Mucosa of descending colon (tissue), 3 donors: Measurements from ENCODE around the gene LTA. TPM values are rescaled to one million over a fixed set of nuclear protein-coding genes. Genes with fewer than 3 reads are reported as not detected.
A peak's percentile ranks its signal among the peaks of the same experiment; 100 is the strongest.
"Not testable (repeated sequence)": the region's sequence is repeated elsewhere in the genome, so short reads cannot be mapped to it uniquely, and the experiment has no call there.

Experiments used
- ATAC-seq: fragments of 200-7000 bp; cut with Tn5 transposase; one replicate; pipeline ENCODE4 v1.9.1; 2020; ENCODE audit warnings: mild to moderate bottlenecking, moderate library complexity
- DNase-seq, 3 donors: peaks; one replicate each; pipeline ENCODE4 v3.0.0-alpha.2; 2020
- H3K36me3 ChIP-seq: fragments of 200-600 bp; one replicate; pipeline ENCODE4 v1.8.0; 2021; ENCODE audit warnings: low read depth, mild to moderate bottlenecking
- H3K4me1 ChIP-seq: fragments of 200-600 bp; one replicate; pipeline ENCODE4 v1.8.0; 2021; ENCODE audit warnings: low read depth, mild to moderate bottlenecking
- H3K4me3 ChIP-seq: fragments of 200-600 bp; one replicate; pipeline ENCODE4 v1.8.0; 2021; ENCODE audit warnings: mild to moderate bottlenecking
- H3K9me3 ChIP-seq: fragments of 200-600 bp; one replicate; pipeline ENCODE4 v1.8.0; 2021; ENCODE audit warnings: mild to moderate bottlenecking
- intact Hi-C, 2 donors: fragments of 100-400 bp; cut with DNase I in 1 of 2; cut with micrococcal nuclease in 1 of 2; formaldehyde crosslinking; loops; one replicate each; pipeline versions ENCODE4 v1.11.0 to v1.11.1; 2022; cut with DNase I, micrococcal nuclease
- total RNA-seq, 3 donors: library from RNA; stranded (reverse); fragmentation: NEBNext Ultra II Directional in 2 of 3; extraction: Animal tissue kit (Norgen Biotek cat#: 25700) in 2 of 3; gene quantifications; one replicate each; pipeline versions ENCODE4 v1.2.1 to v1.2.4, GENCODE V29; 2021 to 2023
- TF ChIP-seq, protein P1 (sequence below): fragments of 200-600 bp; IDR thresholded peaks from one replicate; pipeline ENCODE4 v1.8.0; 2022; ENCODE audit warnings: antibody characterized with exemption, mild to moderate bottlenecking
- donor health status: DM: no; HTN: no; CAD: no; lungs with moderate emphysema.
- donor health status: DM: no; HTN: no; CAD: no.
- donor health status: DM: no; HTN: yes; CAD: no.

The LTA gene
- total RNA-seq, 3 donors from 2014 or later, result 0.20 to 0.22 TPM; not detected in 1

DNA sequence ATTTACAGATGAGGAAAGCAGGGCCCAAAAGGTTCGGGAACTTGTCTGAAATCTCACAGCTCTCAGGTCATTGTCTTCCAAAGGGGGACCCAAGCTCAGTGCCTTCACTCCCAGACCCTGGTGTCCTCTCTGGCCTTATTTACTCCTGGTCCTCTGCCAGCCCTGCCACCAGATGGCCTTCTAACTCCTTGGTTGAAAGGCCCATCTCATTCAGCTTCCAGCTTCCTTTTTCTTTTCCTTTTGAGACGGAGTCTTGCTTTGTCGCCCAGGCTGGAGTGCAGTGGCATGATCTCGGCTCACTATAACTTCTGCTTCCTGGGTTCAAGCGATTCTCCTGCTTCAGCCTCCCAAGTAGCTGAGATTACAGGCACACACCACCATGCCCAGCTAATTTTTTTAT is 20.7 kb upstream of the LTA start:
- intact Hi-C loops, H3K4me3 ChIP-seq, H3K36me3 ChIP-seq, H3K9me3 ChIP-seq: not testable (repeated sequence)
- TF ChIP-seq, protein P1, sequence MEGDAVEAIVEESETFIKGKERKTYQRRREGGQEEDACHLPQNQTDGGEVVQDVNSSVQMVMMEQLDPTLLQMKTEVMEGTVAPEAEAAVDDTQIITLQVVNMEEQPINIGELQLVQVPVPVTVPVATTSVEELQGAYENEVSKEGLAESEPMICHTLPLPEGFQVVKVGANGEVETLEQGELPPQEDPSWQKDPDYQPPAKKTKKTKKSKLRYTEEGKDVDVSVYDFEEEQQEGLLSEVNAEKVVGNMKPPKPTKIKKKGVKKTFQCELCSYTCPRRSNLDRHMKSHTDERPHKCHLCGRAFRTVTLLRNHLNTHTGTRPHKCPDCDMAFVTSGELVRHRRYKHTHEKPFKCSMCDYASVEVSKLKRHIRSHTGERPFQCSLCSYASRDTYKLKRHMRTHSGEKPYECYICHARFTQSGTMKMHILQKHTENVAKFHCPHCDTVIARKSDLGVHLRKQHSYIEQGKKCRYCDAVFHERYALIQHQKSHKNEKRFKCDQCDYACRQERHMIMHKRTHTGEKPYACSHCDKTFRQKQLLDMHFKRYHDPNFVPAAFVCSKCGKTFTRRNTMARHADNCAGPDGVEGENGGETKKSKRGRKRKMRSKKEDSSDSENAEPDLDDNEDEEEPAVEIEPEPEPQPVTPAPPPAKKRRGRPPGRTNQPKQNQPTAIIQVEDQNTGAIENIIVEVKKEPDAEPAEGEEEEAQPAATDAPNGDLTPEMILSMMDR, result peak; percentile 17
- peak in 2 of 3 donors; percentile 64 to 65 for DNase-seq
- peaks cover 12% of the 10 kb centered on the region for H3K4me1 ChIP-seq
- ATAC-seq, result peak; percentile 17

DNA sequence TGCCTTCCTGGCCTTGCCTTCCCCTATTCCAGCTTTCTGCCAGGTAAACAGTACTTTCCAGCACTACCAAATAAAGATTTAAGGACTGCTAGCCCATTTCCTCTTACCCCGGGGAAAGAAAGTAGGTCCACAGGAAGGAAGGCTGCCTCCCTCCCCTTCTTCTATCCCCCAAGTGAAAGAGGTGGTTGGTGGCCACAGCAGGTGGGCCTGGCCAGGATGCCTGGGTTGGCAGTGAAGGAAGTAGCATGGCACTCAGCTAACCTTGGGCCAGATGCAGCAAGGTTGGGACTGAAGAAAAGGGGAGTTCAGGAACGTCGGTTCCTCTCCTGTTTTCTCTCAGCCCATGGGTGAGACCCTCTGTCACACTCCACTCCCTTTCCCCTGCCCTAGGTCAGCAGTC is 15.8 kb upstream of the LTA start:
- intact Hi-C loops, result no loop called here
- Histone ChIP-seq H3K4me1 (peaks cover 3% of the 10 kb centered on the region), H3K36me3 (peaks cover 4% of the 10 kb centered on the region), H3K9me3 (no peaks in the 10 kb centered on the region), H3K4me3 (no peak overlapping the region)
- DNase-seq (no peak), ATAC-seq (no peak)
- TF ChIP-seq, protein P1, result no peak

DNA sequence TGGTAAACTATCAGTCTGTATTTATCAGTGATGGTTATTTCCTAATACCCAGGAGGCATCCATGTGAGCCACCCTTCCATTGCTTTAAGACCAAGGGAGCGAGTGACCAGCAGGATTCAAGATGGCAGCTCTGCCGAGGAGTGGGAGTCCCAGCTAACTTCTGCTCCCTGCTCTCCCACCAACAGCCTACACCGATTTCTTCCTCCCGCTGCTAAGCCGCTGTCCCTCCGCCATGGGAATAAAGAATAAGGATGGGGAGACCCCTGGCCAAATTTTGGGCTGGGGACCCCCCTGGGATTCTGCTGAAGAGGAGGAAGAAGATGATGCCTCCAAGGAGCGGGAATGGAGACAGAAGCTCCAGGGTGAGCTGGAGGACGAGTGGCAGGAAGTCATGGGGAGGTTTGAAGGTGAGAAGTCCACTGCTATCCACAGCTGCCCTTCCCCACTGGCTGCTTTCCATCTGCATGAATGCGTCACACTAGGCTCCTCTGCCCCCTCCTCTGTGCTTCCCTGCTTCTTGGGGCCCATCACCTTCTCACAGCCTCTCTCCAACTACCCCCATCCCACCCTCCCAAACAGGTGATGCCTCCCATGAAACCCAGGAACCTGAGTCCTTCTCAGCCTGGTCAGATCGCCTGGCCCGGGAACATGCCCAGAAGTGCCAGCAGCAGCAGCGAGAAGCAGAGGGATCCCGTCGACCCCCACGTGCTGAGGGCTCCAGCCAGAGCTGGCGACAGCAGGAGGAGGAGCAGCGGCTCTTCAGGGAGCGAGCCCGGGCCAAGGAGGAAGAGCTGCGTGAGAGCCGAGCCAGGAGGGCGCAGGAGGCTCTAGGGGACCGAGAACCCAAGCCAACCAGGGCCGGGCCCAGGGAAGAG is 14.4 kb upstream of the LTA start:
- no peak for DNase-seq

DNA sequence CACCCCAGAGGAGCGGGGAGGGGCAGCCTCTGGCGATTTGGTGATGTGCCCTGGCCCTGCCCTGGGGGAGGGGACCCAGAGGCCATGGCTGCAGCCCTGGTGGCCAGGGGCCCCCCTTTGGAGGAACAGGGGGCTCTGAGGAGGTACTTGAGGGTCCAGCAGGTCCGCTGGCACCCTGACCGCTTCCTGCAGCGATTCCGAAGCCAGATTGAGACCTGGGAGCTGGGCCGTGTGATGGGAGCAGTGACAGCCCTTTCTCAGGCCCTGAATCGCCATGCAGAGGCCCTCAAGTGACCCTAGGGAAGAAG is 13.8 kb upstream of the LTA start:
- intact Hi-C loops, result no loop called here
- Histone ChIP-seq H3K9me3 (no peaks in the 10 kb centered on the region), H3K4me1 (peaks cover 3% of the 10 kb centered on the region), H3K4me3 (no peak overlapping the region), H3K36me3 (peaks cover 4% of the 10 kb centered on the region)
- ATAC-seq (no peak), DNase-seq (no peak)
- TF ChIP-seq, protein P1, result no peak

More for the DNA sequence above, 14.4 kb upstream of the LTA start:
- TF ChIP-seq, protein P1, result no peak
- intact Hi-C loops, result no loop called here
- ATAC-seq, result no peak
- Histone ChIP-seq H3K36me3 (peaks cover 4% of the 10 kb centered on the region), H3K9me3 (no peaks in the 10 kb centered on the region), H3K4me1 (peaks cover 3% of the 10 kb centered on the region), H3K4me3 (no peak overlapping the region)

DNA sequence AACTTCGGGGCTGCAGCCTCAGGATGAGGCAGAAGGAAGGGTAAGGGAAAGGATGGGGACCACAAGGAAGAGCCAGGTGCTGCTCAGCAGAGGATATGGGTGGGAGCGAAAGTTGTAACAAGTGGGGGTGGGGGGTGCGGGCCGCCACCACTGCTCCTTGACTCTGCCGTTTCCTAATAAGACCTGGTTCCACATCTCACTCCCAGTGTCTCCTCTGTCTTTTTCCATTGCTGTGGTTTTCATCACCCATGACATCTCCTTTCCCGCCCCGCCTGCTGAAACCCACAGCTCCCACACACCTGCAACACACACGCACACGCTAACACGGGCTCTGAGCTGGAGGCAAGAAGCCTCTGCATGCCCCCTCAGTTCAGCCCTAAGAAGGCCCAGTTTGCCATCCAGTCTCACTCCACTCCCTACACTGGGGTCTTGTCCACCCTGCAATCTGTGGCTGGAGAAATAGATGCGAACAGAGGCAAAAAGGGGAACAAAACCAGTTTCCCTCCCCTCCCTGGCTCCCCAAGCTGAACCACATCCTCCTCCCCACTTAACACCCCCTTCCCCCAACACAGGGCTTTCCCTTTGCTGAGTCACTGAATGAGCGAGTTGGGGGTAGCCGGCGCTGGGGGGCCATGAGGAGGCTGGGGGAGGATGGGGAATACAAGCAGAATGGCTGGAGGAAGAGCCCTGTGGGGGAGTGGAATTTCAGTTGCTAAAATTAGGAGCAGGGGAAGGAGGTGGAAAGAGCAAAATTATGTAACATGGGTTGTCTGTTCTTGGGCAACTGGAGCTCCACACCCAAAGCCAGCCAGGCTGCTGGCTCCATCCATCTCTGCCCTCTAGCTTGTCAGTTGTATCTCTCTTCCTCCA is 13.2 kb upstream of the LTA start:
- Histone ChIP-seq H3K4me1 (peaks cover 3% of the 10 kb centered on the region), H3K9me3 (no peaks in the 10 kb centered on the region), H3K4me3 (no peak overlapping the region), H3K36me3 (peaks cover 4% of the 10 kb centered on the region)
- peak in 2 of 3 donors; percentile 40 for DNase-seq
- TF ChIP-seq, protein P1, result no peak
- intact Hi-C loops, result no loop called here
- ATAC-seq, result peak; percentile 71
